Muscle of arm (tissue), 12 donors: ENCODE measurements around the gene TNS3. TPM values are rescaled to one million over a fixed set of nuclear protein-coding genes. Genes with fewer than 3 reads are reported as not detected.

Source experiments
- DNase-seq: peaks from one replicate; pipeline ENCODE4 v3.0.0-alpha.2; 2013
- polyA plus RNA-seq, 12 donors: library from polyadenylated mRNA; unstranded; fragments of 120-200 nt; gene quantifications; one replicate each; pipeline ENCODE4 v1.2.1, GENCODE V29; 2013; ENCODE audit not compliant: insufficient read length in 12 of 12

Gene TNS3
- polyA plus RNA-seq, 12 donors = 20.0 to 58.4 (median 27.5) TPM; not detected in 1

DNA sequence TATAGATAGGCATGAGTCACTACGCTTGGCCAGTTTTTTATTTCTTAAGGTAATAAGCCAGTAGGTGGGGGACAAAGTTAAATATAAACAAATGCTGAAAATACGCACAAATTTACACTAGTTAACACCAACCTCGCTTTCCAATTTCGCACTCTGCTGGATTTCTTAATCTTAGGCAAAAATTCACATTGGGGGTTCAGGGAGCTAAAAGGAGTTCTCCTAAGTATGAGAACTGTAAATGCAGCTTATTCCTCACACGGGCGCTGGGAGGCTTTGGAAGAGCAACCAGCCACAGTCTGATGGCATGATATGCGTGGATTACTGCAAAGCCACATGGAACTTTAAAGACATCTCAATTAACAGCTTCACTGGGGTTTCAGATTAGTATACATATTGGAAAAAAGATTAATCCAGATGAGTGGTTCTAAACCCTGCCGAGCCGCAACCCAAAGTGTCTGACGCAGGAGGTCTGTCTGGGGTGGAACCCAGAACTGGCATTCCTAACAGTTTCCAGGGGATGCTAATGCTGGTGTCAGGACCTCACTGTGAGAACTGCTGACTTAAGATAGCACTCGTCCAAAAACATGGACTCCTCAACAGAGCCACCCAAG, 16.2 kb downstream of the TNS3 start:
- DNase-seq = no peak

DNA sequence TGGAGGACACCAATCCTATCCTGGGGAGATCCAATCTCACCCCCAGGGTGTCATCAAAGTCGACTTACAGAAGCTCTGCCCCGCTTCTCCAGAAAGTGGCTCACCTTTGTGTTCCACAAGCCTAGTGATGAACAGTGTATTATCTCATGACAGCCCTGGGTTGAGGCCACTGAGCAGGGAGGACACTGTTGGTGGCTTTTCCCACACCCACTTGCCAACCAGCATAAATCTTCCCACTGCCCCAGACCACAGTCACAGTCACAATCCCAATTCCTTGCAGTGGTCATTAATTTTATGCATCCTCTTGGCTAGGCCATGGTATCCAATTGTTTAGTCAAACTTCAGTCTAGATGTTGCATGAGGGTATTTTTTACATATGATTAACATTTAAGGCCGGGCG, 18.4 kb downstream of the TNS3 start:
- no peak for DNase-seq

DNA sequence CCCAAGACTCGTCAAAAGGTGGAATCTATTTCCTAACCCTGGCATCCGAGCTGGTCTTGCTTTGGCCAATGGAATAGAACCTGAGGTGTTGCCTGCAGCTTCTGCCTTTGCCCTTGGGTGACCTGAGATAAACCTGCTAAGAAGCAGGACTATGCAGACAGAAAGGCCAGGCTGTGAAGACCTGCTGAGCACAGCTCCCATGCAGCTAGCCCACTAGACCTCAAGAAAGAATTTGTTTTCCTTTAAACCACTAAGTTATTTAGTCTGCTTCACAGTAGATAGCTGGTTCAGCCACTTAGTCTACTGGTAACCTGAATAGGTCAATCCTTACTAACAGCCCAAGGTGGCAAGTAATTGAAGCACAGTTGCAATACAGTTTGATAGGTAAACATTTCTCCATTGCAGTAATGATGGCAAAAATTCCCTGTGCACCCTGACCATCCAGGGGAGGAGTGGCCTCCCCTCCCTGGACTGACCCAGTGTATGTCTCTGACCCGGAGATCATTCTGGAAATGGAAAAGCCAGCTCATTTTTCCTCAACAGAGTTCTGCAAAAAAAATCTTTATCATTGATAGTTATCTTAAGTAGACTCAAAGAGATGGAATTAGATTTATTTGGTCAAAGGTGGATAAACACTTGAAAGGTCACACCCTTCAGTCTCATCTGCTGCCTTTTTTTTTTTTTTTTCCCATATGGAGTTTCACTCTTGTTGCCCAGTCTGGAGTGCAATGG, 20.0 kb downstream of the TNS3 start:
- DNase-seq = no peak

DNA sequence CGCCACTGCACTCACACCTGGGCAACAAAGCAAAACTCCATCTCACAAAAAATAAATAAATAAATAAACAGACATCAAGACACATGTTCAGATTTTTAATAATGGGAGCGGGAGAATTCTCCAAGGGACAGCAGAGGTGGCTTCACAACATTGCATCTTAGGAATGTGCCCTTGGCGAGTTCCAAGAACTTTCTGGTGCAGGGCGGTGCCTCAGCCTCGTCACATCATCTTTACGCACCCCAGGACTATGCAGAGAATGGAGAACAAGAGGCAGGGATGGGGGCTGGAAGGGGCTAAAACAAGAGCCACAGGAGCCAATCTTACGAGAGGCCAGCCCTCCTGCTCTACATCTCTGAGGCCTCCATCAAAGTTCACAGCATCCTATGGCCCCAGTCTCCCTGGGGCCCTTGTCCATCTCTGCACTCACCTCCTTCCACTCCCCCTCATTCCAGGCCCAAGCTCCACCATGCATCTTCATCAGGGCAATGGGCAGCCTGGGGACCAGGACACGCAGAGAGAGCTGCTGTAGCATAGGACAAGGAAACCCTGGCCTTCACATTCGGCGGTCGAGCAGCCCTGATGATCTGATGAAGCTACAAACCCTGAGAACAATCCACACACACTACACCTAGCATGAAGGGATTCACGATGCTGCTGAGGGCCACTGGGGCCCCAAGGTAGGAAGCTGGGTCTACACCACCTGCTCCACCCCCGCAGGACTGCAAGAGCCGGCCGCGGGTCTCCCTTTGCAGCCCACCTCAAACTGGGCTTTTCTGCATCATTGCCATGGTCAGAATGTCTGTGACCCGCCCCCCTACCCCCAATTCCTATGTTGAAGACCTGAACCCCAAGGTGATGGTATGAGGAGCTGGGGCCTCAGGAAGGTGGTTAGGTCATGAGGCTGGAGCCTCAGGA, 22.3 kb downstream of the TNS3 start:
- no peak for DNase-seq

DNA sequence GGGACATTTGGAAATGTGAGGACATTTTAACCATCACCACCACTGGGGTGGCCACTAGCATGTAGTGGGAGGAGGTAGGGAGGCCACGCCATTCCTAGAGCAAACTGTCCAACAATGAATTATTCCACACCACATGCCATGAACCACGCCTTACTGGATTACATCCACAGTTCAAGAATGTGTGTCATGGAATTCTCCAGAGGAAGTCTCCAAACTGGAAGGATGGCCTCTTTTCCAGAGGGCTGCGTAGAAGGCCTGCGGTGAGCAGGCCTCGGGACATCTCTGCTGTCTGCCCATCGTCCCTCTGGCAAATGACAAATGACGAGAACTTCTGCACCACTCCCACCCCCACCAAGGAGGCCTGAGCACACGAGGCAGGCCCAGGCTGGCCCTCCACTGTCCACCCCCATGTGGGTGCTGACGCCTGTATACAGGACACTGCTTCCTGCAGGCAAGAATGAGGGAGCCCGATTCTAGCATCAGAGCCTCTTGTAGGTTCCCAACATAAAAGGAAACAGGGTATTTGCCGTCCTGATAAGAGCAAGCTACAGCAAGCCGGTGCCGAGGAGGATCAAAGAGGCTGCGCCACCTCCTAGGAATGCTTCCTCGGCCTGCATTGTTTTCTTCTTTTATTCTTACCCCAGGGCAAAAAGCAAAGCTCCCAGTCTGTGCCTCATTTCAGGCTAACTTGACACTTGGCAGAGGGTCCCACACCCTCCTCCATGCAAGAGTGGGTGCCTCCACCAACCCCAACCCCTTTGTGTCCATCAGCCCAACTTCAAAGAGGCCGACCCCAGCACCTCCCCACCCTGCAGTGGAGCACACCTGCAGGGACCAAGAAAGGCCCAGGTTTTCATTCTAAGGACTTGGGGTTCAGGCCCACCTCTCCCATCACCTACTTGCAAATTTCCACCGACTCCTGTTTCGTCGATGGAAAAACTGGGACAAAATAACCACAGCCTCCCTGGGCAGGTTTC, 23.9 kb downstream of the TNS3 start:
- no peak for DNase-seq

DNA sequence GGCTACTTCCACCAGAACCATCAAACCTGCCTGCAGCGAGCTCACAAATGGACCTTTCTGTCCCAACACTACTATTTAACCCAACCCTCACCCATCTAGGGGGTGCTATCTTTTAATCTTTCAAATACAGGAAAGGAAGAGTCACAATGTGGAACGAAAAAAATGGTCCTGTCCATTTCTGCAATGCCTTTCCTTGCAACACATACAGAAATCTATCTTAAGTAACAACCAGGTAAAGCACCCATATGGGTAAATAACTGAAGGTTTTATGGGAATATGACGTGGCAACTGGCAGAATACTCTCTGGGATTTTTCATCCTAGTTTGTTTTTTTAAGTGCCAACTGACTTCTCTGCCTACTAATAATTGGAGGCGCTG, 24.6 kb downstream of the TNS3 start:
- DNase-seq = no peak

DNA sequence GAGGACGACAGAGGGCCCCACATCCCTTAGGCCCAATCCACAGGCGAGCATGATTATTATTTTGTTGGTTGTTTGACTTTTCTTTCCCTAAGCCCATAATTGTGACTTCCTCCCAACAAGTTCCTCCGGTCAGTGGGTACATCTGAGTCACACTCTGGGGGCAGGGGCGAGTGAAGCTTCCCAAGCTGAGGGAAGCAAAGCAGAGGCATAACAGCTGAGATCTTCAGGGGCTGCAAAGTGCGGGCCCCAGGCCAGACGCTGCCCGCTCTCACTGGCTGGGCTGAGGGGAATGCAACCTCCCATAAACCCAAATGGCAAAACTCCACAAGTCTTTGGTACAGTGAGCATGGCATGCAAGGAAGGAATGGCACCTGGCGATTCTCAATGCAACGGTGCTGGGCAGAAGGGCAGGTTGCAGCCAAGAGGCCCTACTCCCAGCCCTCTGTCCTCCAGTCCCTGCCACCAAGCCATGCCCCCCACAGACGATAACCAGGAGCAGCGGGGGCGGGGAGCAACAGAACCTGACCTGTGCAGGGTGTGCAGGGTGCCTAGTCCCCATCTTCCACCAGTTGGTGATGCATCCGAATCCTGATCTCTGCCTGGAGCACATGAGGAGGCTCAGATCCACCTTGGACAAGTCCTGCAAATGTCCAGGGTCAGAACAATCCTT, 25.3 kb downstream of the TNS3 start:
- no peak for DNase-seq

DNA sequence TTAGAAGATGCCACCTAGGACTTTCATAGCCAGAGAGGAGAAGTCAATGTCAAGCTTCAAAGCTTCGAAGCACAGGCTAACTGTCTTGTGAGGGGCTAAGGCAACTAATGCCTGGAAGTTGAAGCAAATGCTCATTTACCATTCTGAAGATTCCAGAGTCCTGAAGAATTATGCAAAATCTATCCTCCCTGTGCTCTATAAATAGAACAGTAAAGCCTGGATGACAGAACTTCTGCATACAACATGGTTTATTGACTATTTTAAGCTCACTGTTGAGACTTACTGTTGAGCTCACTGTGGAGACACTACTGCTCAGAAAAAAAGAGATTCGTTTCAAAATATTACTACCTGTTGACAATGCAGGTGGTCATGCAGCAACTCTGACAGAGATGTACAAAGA, 28.6 kb downstream of the TNS3 start:
- DNase-seq = no peak

DNA sequence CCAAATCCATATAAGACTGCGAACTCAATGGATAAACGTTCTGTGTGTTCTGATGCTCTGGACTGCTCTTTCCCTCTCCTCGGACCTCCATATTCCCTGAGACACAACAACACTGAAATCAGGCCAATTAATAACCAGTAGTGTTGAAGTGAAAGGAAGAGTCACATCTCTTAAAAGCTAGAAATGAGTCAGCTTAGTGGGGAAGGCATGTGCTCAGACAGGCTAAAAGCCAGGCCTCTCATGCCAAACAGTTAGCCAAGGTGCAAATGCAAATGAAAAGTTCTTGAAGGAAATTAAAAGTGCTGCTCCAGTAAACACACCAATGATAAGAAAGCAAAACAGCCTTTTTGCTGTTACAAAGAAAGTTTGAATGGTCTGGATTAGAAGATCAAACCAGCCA, 29.3 kb downstream of the TNS3 start:
- no peak for DNase-seq

DNA sequence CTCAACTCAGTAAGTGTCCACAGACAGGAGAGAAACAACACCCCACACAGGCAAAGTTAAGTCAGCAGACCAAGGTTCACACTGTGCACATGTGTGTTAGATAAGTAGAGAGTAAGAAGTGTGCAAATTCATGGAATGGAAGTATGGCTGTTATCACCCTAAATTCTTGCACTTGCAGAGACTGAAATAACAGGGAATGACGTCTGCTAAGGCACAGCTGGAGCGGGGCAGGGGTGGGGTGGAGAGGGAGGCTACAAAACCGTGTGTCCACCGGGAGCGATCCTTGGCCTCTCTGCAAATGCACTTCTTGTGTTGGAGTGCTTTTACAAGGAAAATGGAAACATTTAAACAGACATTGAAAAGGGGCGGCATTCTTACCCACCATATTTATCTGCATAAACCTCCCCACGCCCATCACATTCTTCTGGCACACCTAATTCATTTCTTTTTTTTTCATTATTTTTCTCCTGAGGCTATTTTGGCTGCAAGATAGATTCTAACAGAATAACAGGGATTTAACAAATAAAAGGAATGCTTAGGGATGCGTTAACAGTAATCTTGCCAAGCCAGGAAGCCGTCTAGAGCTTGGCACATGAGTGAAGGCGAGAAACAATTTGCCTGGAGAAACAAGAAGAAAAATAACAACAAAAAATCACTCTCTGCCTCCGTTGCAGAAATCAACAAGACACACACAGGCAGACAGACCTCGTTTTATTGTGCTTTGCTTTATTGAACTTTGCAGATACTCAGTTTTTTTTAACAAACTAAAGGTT, 30.1 kb downstream of the TNS3 start:
- DNase-seq = peak; percentile 90

DNA sequence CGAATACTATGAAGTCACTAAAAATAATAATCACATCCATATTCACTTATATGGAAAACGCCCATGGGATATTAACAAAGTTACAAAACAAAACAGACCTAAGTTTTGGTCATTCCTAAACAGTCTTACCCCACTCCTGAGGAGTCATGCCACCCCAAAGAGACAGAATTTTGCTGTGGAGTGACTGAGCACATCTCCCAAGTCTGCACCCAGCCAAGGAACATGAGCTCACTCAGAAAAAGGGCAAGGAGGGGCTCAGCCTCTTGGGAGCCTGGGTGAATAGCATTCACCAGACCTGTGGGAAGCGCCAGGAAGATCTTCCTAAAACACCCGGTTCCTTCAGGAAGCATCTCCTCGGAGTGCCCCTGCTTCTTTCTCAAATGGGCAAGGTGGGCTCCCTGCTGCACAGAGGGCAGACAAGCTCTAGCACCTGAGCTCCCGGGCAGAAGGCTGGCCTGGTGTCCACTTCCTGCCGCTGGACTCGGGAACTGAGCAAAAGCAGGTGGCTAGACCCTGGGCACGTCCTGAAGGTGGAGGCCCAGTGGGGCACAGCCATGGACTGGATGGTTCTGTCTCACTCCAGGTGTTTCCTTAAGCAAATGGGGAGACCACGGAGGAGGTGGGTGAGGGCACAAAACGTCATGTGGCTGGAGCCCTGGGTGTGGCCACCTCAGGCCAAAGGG, 31.0 kb downstream of the TNS3 start:
- no peak for DNase-seq

DNA sequence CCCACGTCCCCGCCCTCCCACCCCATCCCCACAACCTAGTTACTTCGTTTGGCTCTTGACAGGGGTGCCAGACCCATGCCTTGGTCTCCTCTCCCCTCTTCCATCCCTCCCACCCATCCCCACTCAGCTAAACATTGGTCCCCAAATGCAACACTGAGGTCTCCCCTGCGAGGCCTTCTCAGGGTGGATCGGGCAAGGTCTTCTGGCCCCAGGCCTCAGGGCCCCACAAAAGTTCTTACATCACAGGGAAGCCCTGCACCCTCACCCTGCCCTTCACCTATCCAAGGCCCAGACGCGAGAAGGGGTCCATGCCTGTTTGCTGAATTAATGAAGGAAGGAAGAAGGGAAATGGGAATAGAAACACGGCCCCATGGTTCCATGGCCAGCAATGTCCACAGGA, 32.0 kb downstream of the TNS3 start:
- no peak for DNase-seq

DNA sequence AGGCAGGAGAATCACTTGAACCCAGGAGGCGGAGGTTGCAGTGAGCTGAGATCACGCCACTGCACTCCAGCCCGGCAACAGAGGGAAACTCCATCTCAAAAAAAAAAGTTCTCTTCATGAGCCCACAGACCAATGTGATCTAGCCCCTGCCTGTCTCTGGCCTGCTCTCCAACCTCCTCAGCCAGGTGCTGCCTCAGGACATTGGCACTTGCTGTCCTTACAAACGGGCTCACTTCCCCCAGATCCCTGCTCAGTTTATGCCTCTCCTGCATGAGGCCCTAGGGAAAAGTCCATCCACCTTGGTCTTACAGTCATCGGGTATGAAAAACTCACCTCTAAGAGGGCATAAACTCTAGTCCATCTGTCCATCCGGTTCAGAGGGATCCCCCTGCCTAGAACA, 32.5 kb downstream of the TNS3 start:
- DNase-seq = no peak

DNA sequence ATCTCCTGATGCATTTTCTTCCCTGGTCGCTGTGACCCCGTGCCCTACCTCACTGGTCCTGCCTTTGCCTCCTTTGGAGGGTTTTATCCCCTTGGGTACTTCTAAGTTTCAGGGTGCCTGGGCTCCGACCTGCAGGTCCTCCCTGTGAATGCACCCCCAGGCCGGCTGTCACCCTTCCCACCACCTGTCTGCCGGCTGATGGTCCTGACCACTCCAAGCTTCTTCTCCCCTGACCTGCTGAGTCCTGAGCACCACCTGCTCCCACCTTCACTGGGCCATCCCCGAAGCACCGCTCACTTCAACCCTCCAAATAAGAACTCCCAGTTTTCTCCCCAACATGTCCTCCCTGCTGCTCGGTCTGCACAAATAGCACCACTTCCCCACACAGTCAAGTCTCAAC, 33.4 kb downstream of the TNS3 start:
- DNase-seq = no peak

DNA sequence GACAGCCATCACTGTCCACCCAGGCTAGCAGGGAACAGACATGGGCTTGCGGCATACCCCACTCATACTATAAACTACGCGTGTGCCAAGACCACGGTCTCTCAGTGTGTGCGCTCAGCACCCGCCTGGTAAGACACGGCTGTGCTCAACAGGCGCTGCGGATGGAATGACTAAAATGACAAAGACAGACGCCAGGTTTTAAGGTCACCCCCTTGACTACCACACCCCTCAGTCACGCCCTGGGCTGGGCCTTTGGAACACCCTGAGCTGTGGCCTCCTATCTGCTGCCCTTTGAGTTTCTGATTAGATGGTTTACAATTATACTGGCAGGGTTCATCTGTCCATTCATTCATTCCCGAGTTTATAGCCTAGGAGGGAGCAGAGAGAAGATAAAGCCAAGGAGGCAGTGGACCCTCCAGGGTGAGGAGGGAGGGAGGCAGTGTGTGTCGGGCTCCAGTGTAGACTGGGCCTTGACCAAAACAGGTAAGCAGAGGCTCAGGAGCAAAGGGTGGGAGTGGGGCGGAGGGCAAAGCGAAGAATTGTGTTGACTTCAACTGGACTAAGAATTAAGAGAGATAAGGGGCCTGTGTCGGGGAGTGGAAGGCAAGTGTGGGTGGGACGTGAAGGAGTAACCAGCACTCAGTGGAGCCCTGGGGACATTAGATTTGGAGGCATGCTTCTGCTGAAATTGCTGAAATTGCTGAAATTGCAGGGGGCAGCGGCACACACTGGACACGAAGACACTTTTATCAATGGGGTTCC, 35.0 kb downstream of the TNS3 start:
- DNase-seq = no peak

DNA sequence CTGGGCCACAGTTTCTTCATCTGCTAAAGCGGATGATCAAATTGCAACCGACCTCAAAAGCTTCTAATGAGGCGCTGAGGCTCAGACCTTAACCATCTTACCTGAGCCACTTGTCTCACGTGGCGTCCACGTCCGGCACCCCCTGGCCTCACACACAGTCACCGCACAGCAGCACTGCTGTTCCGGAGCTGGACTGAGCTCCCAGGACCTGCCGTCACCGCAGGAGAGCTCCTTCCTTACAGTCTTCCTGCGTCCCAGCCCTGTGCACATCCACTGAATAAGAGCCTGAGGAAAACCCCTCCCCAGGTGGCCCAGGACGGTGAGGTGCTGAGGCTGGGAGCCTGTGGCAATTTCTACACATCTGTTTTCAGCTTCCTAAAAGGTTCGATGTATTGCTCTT, 35.7 kb downstream of the TNS3 start:
- DNase-seq = no peak

DNA sequence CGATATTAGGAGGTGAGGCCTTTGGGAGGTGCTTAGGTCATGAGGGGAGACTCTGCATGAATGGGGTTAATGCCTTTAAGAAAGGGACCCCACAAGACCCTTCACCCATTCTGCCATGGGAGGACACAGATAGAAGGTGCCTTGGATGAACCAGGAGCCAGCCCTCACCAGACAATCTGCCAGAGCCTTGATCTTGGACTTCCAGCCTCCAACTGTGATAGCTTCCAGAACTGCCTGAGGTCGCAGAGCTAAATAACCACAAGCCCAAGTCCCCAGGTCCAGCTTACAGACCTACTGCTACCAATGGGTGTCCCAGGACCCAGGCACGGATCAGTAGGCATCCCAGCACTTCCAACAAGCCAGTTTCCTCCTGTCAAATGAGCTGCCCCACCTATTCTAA, 37.5 kb downstream of the TNS3 start:
- DNase-seq = no peak

DNA sequence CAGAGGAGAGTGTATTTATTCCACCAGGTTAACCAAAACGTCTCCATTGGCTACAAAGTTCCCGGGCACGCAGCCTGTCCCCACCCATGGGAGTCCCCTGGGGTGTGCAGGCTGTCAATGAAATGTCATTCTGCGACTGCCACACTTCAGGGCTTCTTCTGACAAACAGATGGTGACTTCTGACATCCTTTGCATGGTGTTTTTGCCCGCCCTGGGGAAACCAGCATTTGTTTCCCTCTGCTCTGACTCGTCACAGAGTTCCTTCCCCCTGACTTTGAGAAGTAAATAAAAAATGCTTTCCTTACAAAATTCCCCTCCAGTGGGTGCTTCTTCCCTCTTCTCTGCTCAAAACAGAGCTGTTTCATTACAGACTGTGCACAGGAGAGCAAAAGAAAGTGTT, 38.2 kb downstream of the TNS3 start:
- DNase-seq = no peak

DNA sequence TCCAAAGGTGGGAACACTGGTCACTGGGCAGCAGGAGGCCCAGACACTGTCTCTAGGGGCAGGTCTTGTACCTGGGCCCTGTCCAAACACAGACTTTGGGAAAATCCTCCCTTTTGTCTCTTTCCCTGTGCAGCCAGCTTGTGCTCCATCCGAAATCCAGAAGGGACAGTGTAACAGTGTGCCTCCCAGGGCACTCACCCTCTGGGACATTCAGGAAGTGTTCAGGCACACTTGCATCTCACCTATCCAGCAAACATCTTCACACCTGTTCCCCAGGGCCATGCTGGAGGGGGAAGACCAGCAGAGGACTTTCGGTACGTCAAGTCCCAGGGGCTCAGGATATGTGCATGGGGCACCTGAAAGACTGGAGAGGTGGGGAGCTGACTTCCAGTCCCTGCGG, 38.9 kb downstream of the TNS3 start:
- DNase-seq = no peak
